ENCODE data around the gene CYP3A5.

GRCh38 chr7:99693427-99694200 lies 13.8 kb upstream of the CYP3A5 start:
- TF ChIP-seq CTCF (IDR thresholded peaks at IDR 0.05), result no peak
- no peak for TF ChIP-seq EP300 (IDR thresholded peaks at IDR 0.05; ENCODE audit: low read depth)
